Measurements from ENCODE around the gene ST6GALNAC6. TPM values are rescaled to one million over a fixed set of nuclear protein-coding genes. Genes with fewer than 3 reads are reported as not detected.
A peak's percentile ranks its signal among the peaks of the same experiment; 100 is the strongest.

Gene ST6GALNAC6
- total RNA-seq, 4 donors from 2014 or later = 14.5 to 69.4 (median 26.1) TPM

DNA sequence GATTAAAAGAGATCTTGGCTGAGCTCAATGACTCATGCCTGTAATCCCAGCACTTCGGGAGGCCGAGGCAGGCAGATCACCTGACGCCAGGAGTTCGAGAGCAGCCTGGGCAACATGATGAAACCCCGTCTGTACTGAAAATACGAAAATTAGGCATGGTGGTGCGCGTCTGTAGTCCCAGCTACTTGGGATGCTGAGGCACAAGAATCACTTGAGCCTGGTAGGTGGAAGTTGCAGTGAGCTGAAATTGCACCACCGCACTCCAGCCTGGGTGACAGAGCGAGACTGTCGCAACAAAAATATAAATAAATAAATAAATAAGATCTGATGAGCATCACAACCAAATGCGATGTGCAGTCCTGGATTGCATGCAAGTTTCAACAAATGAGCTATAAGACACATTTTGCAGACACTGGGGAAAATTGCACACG lies 36.2 kb downstream of the ST6GALNAC6 start:
- H3K4me1 ChIP-seq = peaks cover 12 to 39% (median 22%) of the 10 kb centered on the region in 3 donors
- no peak for DNase-seq
- H3K27ac ChIP-seq = peak overlapping the region in 2 of 4 donors; percentile 77 to 82
- no peak for TF ChIP-seq POLR2A (IDR thresholded peaks at IDR 0.05)
- TF ChIP-seq, protein P1, sequence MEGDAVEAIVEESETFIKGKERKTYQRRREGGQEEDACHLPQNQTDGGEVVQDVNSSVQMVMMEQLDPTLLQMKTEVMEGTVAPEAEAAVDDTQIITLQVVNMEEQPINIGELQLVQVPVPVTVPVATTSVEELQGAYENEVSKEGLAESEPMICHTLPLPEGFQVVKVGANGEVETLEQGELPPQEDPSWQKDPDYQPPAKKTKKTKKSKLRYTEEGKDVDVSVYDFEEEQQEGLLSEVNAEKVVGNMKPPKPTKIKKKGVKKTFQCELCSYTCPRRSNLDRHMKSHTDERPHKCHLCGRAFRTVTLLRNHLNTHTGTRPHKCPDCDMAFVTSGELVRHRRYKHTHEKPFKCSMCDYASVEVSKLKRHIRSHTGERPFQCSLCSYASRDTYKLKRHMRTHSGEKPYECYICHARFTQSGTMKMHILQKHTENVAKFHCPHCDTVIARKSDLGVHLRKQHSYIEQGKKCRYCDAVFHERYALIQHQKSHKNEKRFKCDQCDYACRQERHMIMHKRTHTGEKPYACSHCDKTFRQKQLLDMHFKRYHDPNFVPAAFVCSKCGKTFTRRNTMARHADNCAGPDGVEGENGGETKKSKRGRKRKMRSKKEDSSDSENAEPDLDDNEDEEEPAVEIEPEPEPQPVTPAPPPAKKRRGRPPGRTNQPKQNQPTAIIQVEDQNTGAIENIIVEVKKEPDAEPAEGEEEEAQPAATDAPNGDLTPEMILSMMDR (IDR thresholded peaks at IDR 0.05) = no peak
- H3K27me3 ChIP-seq = no peaks in the 10 kb centered on the region
- intact Hi-C loops (cut with DNase I) = no loop called here
- 73 to 77% methylated on average over 10 to 13 of the region's 13 CpGs for WGBS, 2 donors
- H3K36me3 ChIP-seq = peaks cover 0 to 10% (median 5%) of the 10 kb centered on the region in 3 donors
- no peak overlapping the region for H3K4me3 ChIP-seq
- H3K9me3 ChIP-seq = no peaks in the 10 kb centered on the region

DNA sequence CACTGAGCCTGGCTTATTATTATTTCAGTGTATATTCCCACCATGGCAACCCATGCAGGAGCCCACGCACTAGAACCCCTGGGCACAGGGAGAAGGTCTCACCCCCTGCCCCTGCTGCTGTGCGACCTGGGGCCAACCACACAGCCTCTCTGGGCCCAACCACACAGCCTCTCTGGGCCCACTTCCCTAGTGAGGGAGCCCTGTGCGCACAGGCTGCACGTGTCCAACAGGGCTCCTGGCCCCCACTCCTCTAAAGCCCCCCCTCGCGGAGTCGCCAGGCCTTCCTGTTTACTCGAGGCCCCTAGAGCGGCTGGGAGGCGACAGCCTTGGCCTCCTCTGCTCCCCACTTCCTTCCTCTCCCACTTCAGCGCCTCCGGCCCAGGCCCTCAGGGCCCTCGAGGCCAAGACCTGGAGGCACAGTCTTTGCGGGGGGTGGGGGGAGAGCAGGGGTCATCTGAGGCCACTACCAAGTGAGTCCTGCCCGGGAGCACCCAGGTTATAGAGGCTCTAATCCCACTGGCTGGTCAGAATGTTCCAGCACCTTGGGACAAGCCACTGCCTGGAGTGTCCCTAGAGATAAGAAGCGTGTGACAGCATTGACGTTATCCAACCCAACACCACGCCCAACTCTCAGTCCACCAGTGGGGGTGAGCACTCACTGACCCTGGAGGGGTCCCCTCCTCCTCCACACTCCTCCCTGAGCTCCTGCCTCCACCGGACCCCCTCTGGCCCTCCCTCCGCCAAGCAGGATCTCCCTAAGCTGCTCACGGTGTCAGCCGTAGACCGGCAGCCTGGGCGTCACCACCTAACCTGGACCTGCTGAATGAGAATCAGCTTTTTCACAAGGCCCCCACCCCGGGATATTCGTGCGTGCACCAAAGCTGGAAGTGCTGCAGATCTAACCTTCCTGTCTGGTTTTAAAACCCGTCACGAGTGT lies 37.1 kb downstream of the ST6GALNAC6 start:
- Histone ChIP-seq H3K4me1 (peaks cover 12 to 47% (median 29%) of the 10 kb centered on the region in 3 donors), H3K36me3 (peaks cover 0 to 2% (median 0%) of the 10 kb centered on the region in 3 donors), H3K9me3 (no peaks in the 10 kb centered on the region), H3K27me3 (no peaks in the 10 kb centered on the region), H3K27ac (peak overlapping the region; percentile 31 to 82 (median 72)), H3K4me3 (no peak overlapping the region)
- TF ChIP-seq, protein P1 (IDR thresholded peaks at IDR 0.05) = no peak
- TF ChIP-seq POLR2A (IDR thresholded peaks at IDR 0.05) = no peak
- intact Hi-C loops (cut with DNase I) = no loop called here
- WGBS, 2 donors = 49 to 58% methylated on average over 5 to 11 of the region's 29 CpGs
- no peak for DNase-seq

DNA sequence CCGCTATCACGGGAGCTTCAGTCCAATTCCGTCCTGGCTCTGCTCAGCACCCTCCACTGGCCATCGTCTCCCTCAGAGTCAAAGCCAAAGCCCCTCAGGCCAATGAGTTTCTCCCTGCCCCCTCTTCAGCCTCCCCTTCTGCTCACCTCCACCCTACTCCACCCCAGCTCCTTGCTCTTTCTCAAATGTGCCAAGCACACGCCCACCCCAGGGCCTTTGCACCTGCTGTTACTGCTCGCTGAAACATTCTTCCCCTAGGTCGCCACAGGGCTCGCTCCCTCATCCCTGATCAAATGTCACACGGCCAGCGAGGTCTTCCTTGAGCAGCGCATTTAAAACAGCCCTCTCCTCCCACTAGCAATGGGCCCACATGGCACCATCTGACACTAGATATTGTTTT lies 38.6 kb downstream of the ST6GALNAC6 start:
- WGBS, 2 donors = 91 to 92% methylated on average over 11 of the region's 11 CpGs
- intact Hi-C loops (cut with DNase I) = no loop called here
- TF ChIP-seq POLR2A (IDR thresholded peaks at IDR 0.05) = no peak
- TF ChIP-seq, protein P1 (IDR thresholded peaks at IDR 0.05) = no peak
- no peaks in the 10 kb centered on the region for H3K9me3 ChIP-seq
- no peaks in the 10 kb centered on the region for H3K36me3 ChIP-seq
- H3K4me1 ChIP-seq = peaks cover 12 to 63% (median 29%) of the 10 kb centered on the region in 3 donors
- no peak overlapping the region for H3K4me3 ChIP-seq
- H3K27me3 ChIP-seq = no peaks in the 10 kb centered on the region
- DNase-seq = no peak
- H3K27ac ChIP-seq = no peak overlapping the region

DNA sequence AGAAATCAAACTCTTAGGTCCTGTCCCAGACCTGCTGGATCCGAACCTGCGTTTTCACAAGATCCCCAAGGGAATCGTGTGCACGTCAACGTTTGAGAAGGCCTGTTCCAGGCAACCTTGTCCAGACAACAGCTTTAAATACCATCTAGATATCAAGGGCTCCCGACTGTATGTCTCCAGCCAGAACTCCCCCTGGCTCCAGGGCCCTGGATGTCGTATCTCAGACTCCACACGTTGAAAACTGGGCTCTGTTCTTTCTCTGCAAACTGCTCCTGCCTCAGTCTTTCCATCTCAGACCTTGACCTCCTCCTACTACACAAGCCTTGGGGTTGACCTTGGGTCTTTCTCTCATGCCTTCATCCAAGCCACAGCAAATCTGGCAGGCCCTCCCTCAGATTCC lies 39.1 kb downstream of the ST6GALNAC6 start:
- DNase-seq = no peak
- 81 to 83% methylated on average over 8 of the region's 8 CpGs for WGBS, 2 donors
- Histone ChIP-seq H3K4me3 (no peak overlapping the region), H3K27me3 (no peaks in the 10 kb centered on the region), H3K27ac (no peak overlapping the region), H3K4me1 (peaks cover 12 to 67% (median 29%) of the 10 kb centered on the region in 3 donors), H3K9me3 (no peaks in the 10 kb centered on the region), H3K36me3 (no peaks in the 10 kb centered on the region)
- TF ChIP-seq, protein P1 (IDR thresholded peaks at IDR 0.05) = no peak
- no peak for TF ChIP-seq POLR2A (IDR thresholded peaks at IDR 0.05)
- intact Hi-C loops (cut with DNase I) = no loop called here

DNA sequence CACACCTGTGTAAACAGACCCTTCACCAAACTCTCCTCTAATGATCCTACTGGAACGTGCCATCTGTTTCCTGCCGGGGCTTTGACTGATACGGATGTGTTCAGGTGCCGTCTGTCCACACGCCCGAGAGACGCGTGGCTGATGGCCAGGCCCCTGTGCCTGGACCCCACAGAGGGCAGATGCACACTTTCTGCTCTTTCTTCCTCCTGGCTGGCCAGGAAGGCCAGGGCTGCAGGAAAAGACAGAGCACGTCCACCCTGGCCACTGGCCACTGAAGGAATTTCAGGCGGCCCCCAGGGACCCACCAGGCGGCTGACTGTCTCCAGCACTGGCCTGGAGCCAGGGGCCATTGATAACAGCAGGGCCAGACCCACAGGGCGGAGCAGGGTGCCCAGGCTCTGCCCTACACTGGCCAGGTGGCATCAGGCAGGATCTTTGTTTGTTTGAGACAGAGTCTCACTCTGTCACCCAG lies 41.3 kb downstream of the ST6GALNAC6 start:
- Histone ChIP-seq H3K27me3 (no peaks in the 10 kb centered on the region), H3K9me3 (no peaks in the 10 kb centered on the region), H3K27ac (peak overlapping the region in 2 of 4 donors; percentile 36 to 46), H3K4me1 (peaks cover 22 to 86% (median 36%) of the 10 kb centered on the region in 3 donors), H3K36me3 (no peaks in the 10 kb centered on the region), H3K4me3 (no peak overlapping the region)
- TF ChIP-seq, protein P1 (IDR thresholded peaks at IDR 0.05) = no peak
- TF ChIP-seq POLR2A (IDR thresholded peaks at IDR 0.05) = no peak
- WGBS, 2 donors = 38 to 50% methylated on average over 2 to 5 of the region's 12 CpGs
- DNase-seq = no peak
- intact Hi-C loops (cut with DNase I) = no loop called here
